Vagina (tissue), 2 donors: ENCODE measurements around the gene RPAP3.
"Not testable (repeated sequence)": the region's sequence is repeated elsewhere in the genome, so short reads cannot be mapped to it uniquely, and the experiment has no call there.

Source experiments
- POLR2A ChIP-seq, 2 donors: fragments of 450-650 bp; IDR thresholded peaks; one replicate each; pipeline ENCODE4 v1.6.1; 2017; ENCODE audit warnings: antibody characterized with exemption in 2 of 2, mild to moderate bottlenecking in 2 of 2, moderate library complexity in 2 of 2
- POLR2AphosphoS5 ChIP-seq, 2 donors: sonication (generic); formaldehyde crosslinking; IDR thresholded peaks; one replicate each; pipeline ENCODE4 v1.9.0; 2017; ENCODE audit warnings: antibody characterized with exemption in 2 of 2, mild to moderate bottlenecking in 2 of 2, low read depth in 1 of 2; ENCODE audit not compliant: insufficient read depth in 1 of 2
- TF ChIP-seq, protein P1 (sequence below), 3 experiments: fragments of 450-650 bp in 2 of 3; fragments of 200-600 bp in 1 of 3; sonication (generic) in 1 of 3; IDR thresholded peaks; one replicate each; pipeline ENCODE4 v1.5.1; 2017 to 2019; ENCODE audit warnings: antibody characterized with exemption in 3 of 3, mild to moderate bottlenecking in 2 of 3, moderate library complexity in 2 of 3

DNA sequence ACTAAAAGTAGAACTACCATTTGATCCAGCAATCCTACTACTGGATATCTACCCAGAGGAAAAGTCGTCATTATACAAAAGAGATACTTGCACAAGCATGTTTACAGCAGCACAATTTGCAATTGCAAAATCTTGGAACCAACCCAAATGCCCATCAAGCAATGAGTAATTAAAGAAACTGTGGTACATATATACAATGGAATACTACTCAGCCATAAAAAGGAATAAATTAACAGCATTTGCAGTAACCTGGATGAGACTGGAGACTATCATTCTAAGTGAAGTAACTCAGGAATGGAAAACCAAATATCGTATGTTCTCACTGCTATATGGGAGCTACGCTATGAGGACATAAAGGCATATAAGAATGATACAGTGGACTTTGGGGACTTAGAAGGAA is 63.5 kb downstream of the RPAP3 start:
- TF ChIP-seq, protein P1, sequence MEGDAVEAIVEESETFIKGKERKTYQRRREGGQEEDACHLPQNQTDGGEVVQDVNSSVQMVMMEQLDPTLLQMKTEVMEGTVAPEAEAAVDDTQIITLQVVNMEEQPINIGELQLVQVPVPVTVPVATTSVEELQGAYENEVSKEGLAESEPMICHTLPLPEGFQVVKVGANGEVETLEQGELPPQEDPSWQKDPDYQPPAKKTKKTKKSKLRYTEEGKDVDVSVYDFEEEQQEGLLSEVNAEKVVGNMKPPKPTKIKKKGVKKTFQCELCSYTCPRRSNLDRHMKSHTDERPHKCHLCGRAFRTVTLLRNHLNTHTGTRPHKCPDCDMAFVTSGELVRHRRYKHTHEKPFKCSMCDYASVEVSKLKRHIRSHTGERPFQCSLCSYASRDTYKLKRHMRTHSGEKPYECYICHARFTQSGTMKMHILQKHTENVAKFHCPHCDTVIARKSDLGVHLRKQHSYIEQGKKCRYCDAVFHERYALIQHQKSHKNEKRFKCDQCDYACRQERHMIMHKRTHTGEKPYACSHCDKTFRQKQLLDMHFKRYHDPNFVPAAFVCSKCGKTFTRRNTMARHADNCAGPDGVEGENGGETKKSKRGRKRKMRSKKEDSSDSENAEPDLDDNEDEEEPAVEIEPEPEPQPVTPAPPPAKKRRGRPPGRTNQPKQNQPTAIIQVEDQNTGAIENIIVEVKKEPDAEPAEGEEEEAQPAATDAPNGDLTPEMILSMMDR (IDR thresholded peaks at IDR 0.05): not testable (repeated sequence)
- not testable (repeated sequence) for TF ChIP-seq POLR2AphosphoS5 (IDR thresholded peaks at IDR 0.05; ENCODE audit: insufficient read depth in 1 of 2, low read depth in 1 of 2); POLR2A (IDR thresholded peaks at IDR 0.05)
